NCI-H2107 (cell line): ENCODE data around the gene TTLL10.

Experiments
- DNase-seq: peaks from one replicate; lab custom pipeline; 2025; lab: John Stamatoyannopoulos, UW

The TTLL10 gene

GRCh38 chr1:1160281-1160930, 13.3 kb upstream of the TTLL10 start:
- DNase-seq, result no peak

- no peak for DNase-seq
These were observed 12.5 kb upstream of the TTLL10 start for GRCh38 chr1:1161078-1161682.

GRCh38 chr1:1161683-1162079, 12.0 kb upstream of the TTLL10 start:
- DNase-seq, result no peak

- no peak for DNase-seq
These were observed 10.8 kb upstream of the TTLL10 start for GRCh38 chr1:1162597-1163537.

GRCh38 chr1:1163538-1164070, 10.1 kb upstream of the TTLL10 start:
- no peak for DNase-seq

- DNase-seq, result no peak
These were observed 9.3 kb upstream of the TTLL10 start for GRCh38 chr1:1164361-1164700.

- no peak for DNase-seq
These were observed 8.8 kb upstream of the TTLL10 start for GRCh38 chr1:1164701-1165451.

GRCh38 chr1:1165485-1165884, 8.2 kb upstream of the TTLL10 start:
- no peak for DNase-seq

- no peak for DNase-seq
These were observed 7.7 kb upstream of the TTLL10 start for GRCh38 chr1:1165900-1166421.

- DNase-seq, result no peak
These were observed 6.9 kb upstream of the TTLL10 start for GRCh38 chr1:1166642-1167397.

GRCh38 chr1:1167398-1167821, 6.3 kb upstream of the TTLL10 start:
- no peak for DNase-seq

- DNase-seq, result no peak
These were observed 5.7 kb upstream of the TTLL10 start for GRCh38 chr1:1167841-1168450.

GRCh38 chr1:1168451-1169411, 4.9 kb upstream of the TTLL10 start:
- DNase-seq, result no peak

- no peak for DNase-seq
These were observed 4.1 kb upstream of the TTLL10 start for GRCh38 chr1:1169429-1170214.

- no peak for DNase-seq
These were observed 3.2 kb upstream of the TTLL10 start for GRCh38 chr1:1170215-1171091.

- no peak for DNase-seq
These were observed 2.5 kb upstream of the TTLL10 start for GRCh38 chr1:1171161-1171545.

- no peak for DNase-seq
These were observed 1.9 kb upstream of the TTLL10 start for GRCh38 chr1:1171546-1172340.
